Bronchial epithelial cell (primary cell): ENCODE data around the gene KRT74. TPM values are rescaled to one million over a fixed set of nuclear protein-coding genes. Genes with fewer than 3 reads are reported as not detected.
A peak's percentile ranks its signal among the peaks of the same experiment; 100 is the strongest.

Source experiments
- DNase-seq: peaks from one replicate; pipeline ENCODE4 v3.0.0-alpha.2; 2010; ENCODE audit warnings: low read depth
- FAIRE-seq: peaks from 2 replicates; lab custom pipeline; 2011; peaks lifted over from hg19 to GRCh38; lab: Jason Lieb, UNC
- H3K27me3 ChIP-seq: 2 replicates; pipeline ENCODE4 v1.5.1; 2011; ENCODE audit warnings: low read length; ENCODE audit not compliant: control insufficient read depth, insufficient read depth
- H3K36me3 ChIP-seq: 2 replicates; pipeline ENCODE4 v1.5.1; 2011; ENCODE audit warnings: low read length; ENCODE audit not compliant: control insufficient read depth, insufficient read depth
- H3K4me3 ChIP-seq: 2 replicates; pipeline ENCODE4 v1.5.1; 2011; ENCODE audit warnings: mild to moderate bottlenecking, low read depth, low read length, control low read depth
- total RNA-seq: library from RNA; depleted of rRNA; stranded (reverse); fragments of >200 nt; gene quantifications from 2 replicates; pipeline ENCODE4 v1.2.1, GENCODE V29; 2014
- TF ChIP-seq, protein P1 (sequence below): IDR thresholded peaks from 2 replicates; pipeline ENCODE4 v1.5.1; 2011; ENCODE audit warnings: mild to moderate bottlenecking, moderate library complexity, low read length, control low read depth, inconsistent platforms; ENCODE audit not compliant: insufficient read depth, severe bottlenecking

Gene KRT74
- total RNA-seq, 1 donor from 2014 or later: not detected

DNA sequence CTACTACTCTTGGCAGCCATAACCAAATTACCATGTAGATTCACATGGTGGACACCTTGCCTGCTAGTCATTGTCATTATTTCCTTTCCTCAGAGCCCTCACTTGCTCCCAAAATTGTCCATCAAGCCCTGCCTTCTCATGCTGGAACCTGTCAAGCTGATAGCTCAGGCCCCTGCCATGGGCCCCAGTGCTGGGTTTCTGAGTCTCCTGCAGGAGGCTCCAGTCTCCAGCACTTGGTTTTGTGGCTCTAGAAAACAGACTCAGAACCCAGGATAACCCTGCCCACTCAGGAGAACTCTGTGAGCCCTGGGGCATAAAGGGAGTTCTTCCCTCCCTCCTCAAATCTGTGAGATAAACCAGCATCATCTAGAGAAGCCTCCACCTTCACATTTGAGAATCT lies 31.5 kb downstream of the KRT74 start:
- DNase-seq: peak; percentile 35
- FAIRE-seq: no peak
- TF ChIP-seq, protein P1, sequence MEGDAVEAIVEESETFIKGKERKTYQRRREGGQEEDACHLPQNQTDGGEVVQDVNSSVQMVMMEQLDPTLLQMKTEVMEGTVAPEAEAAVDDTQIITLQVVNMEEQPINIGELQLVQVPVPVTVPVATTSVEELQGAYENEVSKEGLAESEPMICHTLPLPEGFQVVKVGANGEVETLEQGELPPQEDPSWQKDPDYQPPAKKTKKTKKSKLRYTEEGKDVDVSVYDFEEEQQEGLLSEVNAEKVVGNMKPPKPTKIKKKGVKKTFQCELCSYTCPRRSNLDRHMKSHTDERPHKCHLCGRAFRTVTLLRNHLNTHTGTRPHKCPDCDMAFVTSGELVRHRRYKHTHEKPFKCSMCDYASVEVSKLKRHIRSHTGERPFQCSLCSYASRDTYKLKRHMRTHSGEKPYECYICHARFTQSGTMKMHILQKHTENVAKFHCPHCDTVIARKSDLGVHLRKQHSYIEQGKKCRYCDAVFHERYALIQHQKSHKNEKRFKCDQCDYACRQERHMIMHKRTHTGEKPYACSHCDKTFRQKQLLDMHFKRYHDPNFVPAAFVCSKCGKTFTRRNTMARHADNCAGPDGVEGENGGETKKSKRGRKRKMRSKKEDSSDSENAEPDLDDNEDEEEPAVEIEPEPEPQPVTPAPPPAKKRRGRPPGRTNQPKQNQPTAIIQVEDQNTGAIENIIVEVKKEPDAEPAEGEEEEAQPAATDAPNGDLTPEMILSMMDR: peak; percentile 25
- Histone ChIP-seq H3K4me3 (no peak overlapping the region), H3K27me3 (no peaks in the 10 kb centered on the region), H3K36me3 (no peaks in the 10 kb centered on the region)

DNA sequence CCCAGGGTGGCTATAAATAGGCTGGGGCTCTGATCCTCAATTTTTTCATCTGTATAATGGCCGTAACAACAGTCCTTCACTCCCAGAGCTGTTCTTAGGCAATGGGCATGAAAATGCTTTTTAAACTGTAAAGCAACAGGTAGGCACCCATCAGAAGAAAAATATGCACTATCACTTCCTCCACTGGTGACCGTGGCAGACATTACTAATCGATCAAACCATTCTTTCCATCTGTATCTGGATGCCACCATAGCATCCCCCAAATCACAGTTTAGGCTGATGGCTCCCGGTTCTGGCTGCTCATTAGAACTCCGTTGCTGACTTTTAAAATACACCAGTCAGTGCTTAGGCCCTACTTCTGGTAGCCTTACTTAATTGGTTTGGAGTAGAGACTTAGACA lies 31.9 kb downstream of the KRT74 start:
- Histone ChIP-seq H3K36me3 (no peaks in the 10 kb centered on the region), H3K27me3 (no peaks in the 10 kb centered on the region), H3K4me3 (no peak overlapping the region)
- DNase-seq (no peak), FAIRE-seq (no peak)
- TF ChIP-seq, protein P1: no peak

DNA sequence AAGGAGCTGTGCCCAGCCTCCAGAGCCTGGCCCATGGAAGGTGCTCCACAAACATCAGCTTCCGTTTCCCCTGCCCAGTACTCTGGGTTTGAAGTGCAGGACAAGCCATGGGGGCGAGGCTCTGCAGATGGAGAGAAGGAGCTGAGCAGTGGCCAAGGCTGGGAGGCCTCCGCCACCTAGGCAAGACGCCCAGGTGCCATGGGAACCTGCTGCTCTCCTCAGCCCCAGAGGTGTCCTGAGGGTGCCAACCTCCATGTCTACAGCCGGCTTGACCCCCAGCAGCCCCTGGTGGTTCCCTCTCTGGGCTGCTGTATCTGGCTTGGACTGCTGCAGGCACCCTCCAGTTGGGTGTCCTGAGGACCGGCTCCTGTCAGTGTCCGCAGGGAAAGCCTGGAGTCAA lies 33.1 kb downstream of the KRT74 start:
- FAIRE-seq (no peak), DNase-seq (no peak)
- TF ChIP-seq, protein P1: no peak

DNA sequence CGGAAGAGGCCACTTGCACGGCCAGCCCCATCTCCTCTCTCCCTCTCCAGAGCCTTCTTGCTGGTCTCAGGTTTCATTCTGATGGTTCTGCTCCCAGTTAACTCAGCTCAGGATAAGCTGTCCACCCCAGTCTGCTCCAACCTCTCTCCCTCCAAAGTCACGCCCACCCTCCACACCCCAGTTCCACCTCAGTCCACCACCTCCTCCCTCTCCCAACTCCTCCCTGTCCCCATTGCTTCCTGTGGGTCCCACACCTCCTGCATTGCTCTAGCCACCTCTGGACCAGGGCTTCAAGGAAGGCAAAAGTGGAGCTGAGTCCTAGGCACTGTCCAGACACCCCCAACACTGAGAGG lies 33.8 kb downstream of the KRT74 start:
- no peak overlapping the region for H3K4me3 ChIP-seq

More for the DNA sequence above, 33.1 kb downstream of the KRT74 start:
- Histone ChIP-seq H3K36me3 (no peaks in the 10 kb centered on the region), H3K4me3 (no peak overlapping the region), H3K27me3 (no peaks in the 10 kb centered on the region)

DNA sequence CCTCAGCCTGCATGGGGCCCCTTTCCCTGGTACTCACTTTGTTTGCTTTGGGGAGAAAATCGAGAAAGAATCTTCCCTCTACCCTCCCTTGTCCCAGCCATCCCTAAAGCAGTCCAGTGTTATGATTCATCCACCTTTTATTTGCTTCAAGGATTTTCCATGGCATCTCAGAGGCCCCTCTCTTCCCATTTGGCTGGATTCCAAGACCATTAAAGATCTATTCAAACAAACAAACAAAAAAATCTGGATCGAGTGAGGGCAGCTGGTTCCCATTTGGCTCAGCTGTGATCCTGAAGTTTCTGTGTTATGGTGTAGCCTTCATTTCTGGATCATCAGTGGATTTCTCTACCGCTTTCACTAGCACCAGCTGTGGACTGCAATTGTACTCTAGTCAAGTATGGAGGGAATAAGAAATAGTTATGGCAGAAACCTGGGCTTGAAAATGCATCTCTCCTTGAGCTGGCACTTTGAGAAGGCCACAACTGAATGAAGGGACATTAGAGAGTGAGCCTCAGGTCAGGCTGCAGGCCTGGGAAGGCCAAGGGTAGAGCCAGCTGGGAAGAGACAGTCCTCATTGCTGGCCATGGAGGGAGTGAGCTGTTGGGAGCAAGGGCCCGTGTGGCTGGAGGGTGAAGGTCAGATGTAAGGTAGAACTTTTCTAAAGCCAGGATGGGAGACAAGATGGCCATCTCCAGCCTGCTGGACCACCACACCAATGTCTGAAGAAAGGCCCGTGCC lies 34.4 kb downstream of the KRT74 start:
- no peaks in the 10 kb centered on the region for H3K36me3 ChIP-seq
- H3K4me3 ChIP-seq: no peak overlapping the region
- TF ChIP-seq, protein P1: no peak
- peak; percentile 36 for FAIRE-seq
- DNase-seq: peak; percentile 72
- H3K27me3 ChIP-seq: no peaks in the 10 kb centered on the region

More for the DNA sequence above, 33.8 kb downstream of the KRT74 start:
- H3K36me3 ChIP-seq: no peaks in the 10 kb centered on the region
- DNase-seq: no peak
- TF ChIP-seq, protein P1: no peak
- no peaks in the 10 kb centered on the region for H3K27me3 ChIP-seq
- no peak for FAIRE-seq

DNA sequence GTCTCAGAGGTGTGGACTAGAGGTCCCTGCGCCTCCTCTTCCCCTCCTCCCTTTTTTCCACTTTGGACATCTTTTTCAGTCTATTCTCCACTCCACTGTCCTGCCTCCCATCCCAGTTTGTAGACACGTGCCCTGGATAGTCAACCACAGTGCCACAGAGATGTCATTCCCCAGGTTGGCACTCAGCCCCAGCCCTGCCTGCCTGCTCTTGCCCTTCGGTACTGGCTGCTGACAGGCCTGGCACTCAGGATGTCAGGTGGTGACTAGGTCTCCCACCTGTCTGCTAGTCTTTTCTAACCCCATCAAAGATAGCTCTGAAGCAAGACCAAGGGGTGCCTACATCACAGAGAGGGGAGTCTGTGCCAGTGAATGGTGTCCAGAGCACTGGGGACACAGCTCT lies 36.5 kb downstream of the KRT74 start:
- peak; percentile 66 for FAIRE-seq
- no peak overlapping the region for H3K4me3 ChIP-seq
- TF ChIP-seq, protein P1: no peak

More for the DNA sequence above, 36.5 kb downstream of the KRT74 start:
- no peaks in the 10 kb centered on the region for H3K27me3 ChIP-seq
- no peak for DNase-seq
- H3K36me3 ChIP-seq: no peaks in the 10 kb centered on the region
